HG02870 (cell line): ENCODE measurements around the gene GFRA1.

Experiments
- ATAC-seq: cut with Tn5 transposase; IDR thresholded peaks from one replicate; pipeline ENCODE4 v1.9.1; 2021; ENCODE audit warnings: mild to moderate bottlenecking, moderate library complexity; ENCODE audit not compliant: unreplicated experiment

The GFRA1 gene

GRCh38 chr10:116108095-116108494 is 164.9 kb downstream of the GFRA1 start:
- ATAC-seq: no peak

GRCh38 chr10:116106611-116107010 is 166.4 kb downstream of the GFRA1 start:
- ATAC-seq: no peak

- no peak for ATAC-seq
Measured at GRCh38 chr10:116105264-116105663, 167.7 kb downstream of the GFRA1 start.

- ATAC-seq: no peak
Measured at GRCh38 chr10:116104210-116104932, 168.6 kb downstream of the GFRA1 start.

- ATAC-seq: no peak
Measured at GRCh38 chr10:116103668-116104067, 169.3 kb downstream of the GFRA1 start.

- no peak for ATAC-seq
Measured at GRCh38 chr10:116101616-116102315, 171.2 kb downstream of the GFRA1 start.

GRCh38 chr10:116100984-116101383 is 172.0 kb downstream of the GFRA1 start:
- no peak for ATAC-seq

- no peak for ATAC-seq
Measured at GRCh38 chr10:116099023-116099420, 174.0 kb downstream of the GFRA1 start.

- no peak for ATAC-seq
Measured at GRCh38 chr10:116098411-116099022, 174.5 kb downstream of the GFRA1 start.

- ATAC-seq: no peak
Measured at GRCh38 chr10:116097239-116097784, 175.7 kb downstream of the GFRA1 start.

GRCh38 chr10:116096526-116096925 is 176.5 kb downstream of the GFRA1 start:
- ATAC-seq: no peak

- no peak for ATAC-seq
Measured at GRCh38 chr10:116094356-116094755, 178.7 kb downstream of the GFRA1 start.

GRCh38 chr10:116093031-116093430 is 180.0 kb downstream of the GFRA1 start:
- no peak for ATAC-seq

- ATAC-seq: no peak
Measured at GRCh38 chr10:116088985-116089384, 184.0 kb downstream of the GFRA1 start.

- ATAC-seq: no peak
Measured at GRCh38 chr10:116085323-116085722, 187.7 kb downstream of the GFRA1 start.

GRCh38 chr10:116084161-116084560 is 188.8 kb downstream of the GFRA1 start:
- ATAC-seq: no peak

- ATAC-seq: no peak
Measured at GRCh38 chr10:116083226-116083762, 189.7 kb downstream of the GFRA1 start.

- ATAC-seq: no peak
Measured at GRCh38 chr10:116082762-116083161, 190.2 kb downstream of the GFRA1 start.

GRCh38 chr10:116082206-116082605 is 190.8 kb downstream of the GFRA1 start:
- no peak for ATAC-seq

GRCh38 chr10:116080553-116080952 is 192.5 kb downstream of the GFRA1 start:
- ATAC-seq: no peak

- ATAC-seq: no peak
Measured at GRCh38 chr10:116079355-116079754, 193.7 kb downstream of the GFRA1 start.
